Small intestine (tissue), 7 donors: ENCODE results near the gene NDUFS3. TPM values are rescaled to one million over a fixed set of nuclear protein-coding genes. Genes with fewer than 3 reads are reported as not detected.
"Not testable (repeated sequence)": the region's sequence is repeated elsewhere in the genome, so short reads cannot be mapped to it uniquely, and the experiment has no call there.

Source experiments
- DNase-seq, 2 donors: peaks; one replicate each; pipeline versions ENCODE4 v3.0.0 to v3.0.0-alpha.2; 2013
- FAIRE-seq: peaks from 2 replicates; lab custom pipeline; 2012; peaks lifted over from hg19 to GRCh38; lab: Jason Lieb, UNC
- H3K27ac ChIP-seq, 3 donors: one replicate each; pipeline ENCODE4 v1.5.1; 2013; ENCODE audit warnings: low read length in 2 of 3, mild to moderate bottlenecking in 2 of 3, control low read depth in 1 of 3, inconsistent platforms in 1 of 3, low read depth in 1 of 3, moderate library complexity in 1 of 3
- H3K27me3 ChIP-seq, 3 donors: one replicate each; pipeline ENCODE4 v1.6.1; 2013; ENCODE audit warnings: low read length in 3 of 3, inconsistent platforms in 1 of 3; ENCODE audit not compliant: control insufficient read depth in 3 of 3, insufficient read depth in 3 of 3
- H3K36me3 ChIP-seq, 3 donors: one replicate each; pipeline ENCODE4 v1.6.1; 2013; ENCODE audit warnings: low read length in 3 of 3, inconsistent platforms in 1 of 3, low read depth in 1 of 3, mild to moderate bottlenecking in 1 of 3, moderate library complexity in 1 of 3; ENCODE audit not compliant: control insufficient read depth in 3 of 3, insufficient read depth in 2 of 3
- H3K4me1 ChIP-seq, 3 donors: one replicate each; pipeline ENCODE4 v1.6.1; 2013; ENCODE audit warnings: low read length in 2 of 3, inconsistent platforms in 1 of 3, low read depth in 1 of 3, mild to moderate bottlenecking in 1 of 3, moderate library complexity in 1 of 3; ENCODE audit not compliant: control insufficient read depth in 3 of 3, insufficient read depth in 2 of 3
- H3K4me3 ChIP-seq, 3 donors: one replicate each; pipeline ENCODE4 v1.5.1; 2013; ENCODE audit warnings: low read length in 3 of 3, control low read depth in 1 of 3, inconsistent platforms in 1 of 3, low read depth in 1 of 3, mild to moderate bottlenecking in 1 of 3, moderate library complexity in 1 of 3
- H3K9me3 ChIP-seq, 2 donors: one replicate each; pipeline ENCODE4 v1.6.1; 2013; ENCODE audit warnings: low read depth in 1 of 2, low read length in 1 of 2; ENCODE audit not compliant: control insufficient read depth in 2 of 2, insufficient read depth in 1 of 2
- WGBS, 3 donors: extraction: QIAGEN DNeasy Blood & Tissue Kit; methylation state at CpG; one replicate each; pipeline ENCODE4 v1.1.7; 2013; 5-methylcytosine and 5-hydroxymethylcytosine counted together
- polyA plus RNA-seq, 4 donors: library from polyadenylated mRNA; stranded (reverse) in 3 of 4; unstranded in 1 of 4; fragments of 200-250 nt in 3 of 4; fragments of 120-200 nt in 1 of 4; gene quantifications; one replicate each; pipeline versions ENCODE4 v1.2.1 to v1.2.3, GENCODE V29; 2013
- donor health status: healthy with polysubstance abuse.
- donor health status: control.
- donor health status: control.
- donor health status: Bipolar disorder and iron deficiency.
- donor health status: healthy.

Gene NDUFS3
- polyA plus RNA-seq, 4 donors = 95.2 to 438 (median 263) TPM

DNA sequence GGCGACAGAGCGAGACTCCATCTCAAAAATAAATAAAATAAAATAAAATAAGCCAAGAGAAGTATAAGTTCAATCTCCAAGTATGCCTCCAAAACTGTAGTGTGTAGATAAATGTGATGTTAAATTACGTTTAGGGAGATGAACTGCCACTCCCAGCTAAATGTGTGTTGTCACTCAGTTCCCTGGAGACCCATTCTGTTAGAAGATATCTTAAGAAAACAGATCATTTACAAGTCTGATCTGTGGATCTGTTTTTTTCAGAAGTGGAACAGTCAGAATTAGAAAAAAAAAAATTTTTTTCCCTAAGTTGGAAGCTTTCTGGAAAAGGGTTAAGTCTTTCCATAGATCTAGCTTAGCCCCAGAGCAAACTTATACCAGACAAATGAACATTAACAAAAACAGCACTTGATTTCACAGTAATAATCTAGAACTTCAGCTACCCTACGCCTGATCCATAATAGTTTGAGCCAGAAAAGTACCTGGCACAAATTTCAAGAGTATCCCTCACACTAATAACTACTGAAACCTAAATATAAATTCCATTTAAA lies 44.1 kb upstream of the NDUFS3 start:
- Histone ChIP-seq H3K4me1 (peaks cover 0 to 10% (median 0%) of the 10 kb centered on the region in 3 donors), H3K9me3 (no peaks in the 10 kb centered on the region), H3K4me3 (no peak overlapping the region), H3K27ac (no peak overlapping the region), H3K36me3 (peaks cover 0 to 20% (median 0%) of the 10 kb centered on the region in 3 donors), H3K27me3 (no peaks in the 10 kb centered on the region)
- DNase-seq = no peak
- 88 to 90% (median 89%) methylated on average over 4 of the region's 4 CpGs for WGBS, 3 donors
- no peak for FAIRE-seq

DNA sequence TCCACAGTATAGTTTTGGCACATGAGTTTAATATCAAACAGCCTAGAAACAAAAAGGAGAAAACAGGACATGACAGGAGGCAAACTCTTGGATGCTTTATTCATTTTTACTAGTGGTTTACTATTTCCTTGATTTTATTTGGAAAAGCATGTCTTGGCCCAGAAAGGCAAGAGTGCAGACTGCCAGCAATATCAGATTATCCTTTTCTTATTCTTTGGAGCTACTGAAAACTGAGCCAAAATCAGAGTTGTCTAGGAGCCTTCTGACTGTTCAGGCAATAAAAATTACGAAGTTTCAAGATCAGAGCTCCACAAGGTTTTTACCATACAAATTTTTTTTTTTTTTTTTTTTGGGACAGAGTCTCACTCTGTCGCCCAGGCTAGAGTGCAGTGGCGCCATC lies 42.0 kb upstream of the NDUFS3 start:
- Histone ChIP-seq H3K27ac (no peak overlapping the region), H3K9me3 (no peaks in the 10 kb centered on the region), H3K27me3 (no peaks in the 10 kb centered on the region), H3K4me3 (no peak overlapping the region), H3K36me3 (peaks cover 0 to 16% (median 0%) of the 10 kb centered on the region in 3 donors), H3K4me1 (peaks cover 0 to 16% (median 0%) of the 10 kb centered on the region in 3 donors)
- 77 to 86% (median 82%) methylated on average over 2 to 3 of the region's 3 CpGs for WGBS, 3 donors
- DNase-seq (no peak), FAIRE-seq (no peak)

DNA sequence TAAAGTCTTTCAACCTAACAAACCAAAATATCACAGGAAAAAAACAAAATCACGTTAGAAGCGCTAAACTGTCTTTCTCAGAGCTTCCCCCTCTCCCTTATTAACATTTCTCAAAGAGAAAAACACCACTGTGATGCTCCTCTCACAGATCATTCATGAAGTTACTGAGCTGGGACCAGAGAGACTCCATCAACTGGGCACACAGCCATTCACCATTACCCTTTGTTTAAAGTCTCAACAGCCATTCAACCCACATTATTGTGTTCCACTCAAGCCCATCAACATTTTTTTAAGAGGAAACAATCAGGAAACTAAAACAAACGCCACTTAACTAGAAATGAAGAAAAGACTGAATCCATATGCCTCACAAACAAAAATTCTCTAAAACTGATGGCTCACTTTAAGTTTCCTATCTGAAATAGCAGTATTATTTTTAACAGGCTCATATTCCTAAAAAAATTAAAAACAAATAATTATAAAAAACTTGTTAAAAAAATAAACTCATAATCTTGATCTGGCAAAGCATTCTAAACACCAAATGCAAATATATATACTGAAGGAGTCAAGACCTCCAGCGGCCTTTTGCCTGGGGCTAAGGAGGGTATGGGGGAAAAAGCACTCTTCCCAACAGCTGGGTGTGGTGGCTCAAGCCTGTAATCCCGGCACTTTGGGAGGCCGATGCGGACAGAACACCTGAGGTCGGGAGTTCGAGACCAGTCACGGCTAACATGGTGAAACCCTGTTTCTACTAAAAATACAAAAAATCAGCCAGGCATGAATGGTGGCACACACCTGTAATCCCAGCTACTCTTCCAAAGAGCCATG lies 39.9 kb upstream of the NDUFS3 start:
- no peak for FAIRE-seq
- Histone ChIP-seq H3K4me3 (no peak overlapping the region), H3K36me3 (peaks cover 0 to 19% (median 0%) of the 10 kb centered on the region in 3 donors), H3K27me3 (no peaks in the 10 kb centered on the region), H3K9me3 (no peaks in the 10 kb centered on the region), H3K4me1 (peaks cover 0 to 16% (median 0%) of the 10 kb centered on the region in 3 donors), H3K27ac (no peak overlapping the region)
- DNase-seq = no peak
- 60 to 76% (median 72%) methylated on average over 10 of the region's 10 CpGs for WGBS, 3 donors

DNA sequence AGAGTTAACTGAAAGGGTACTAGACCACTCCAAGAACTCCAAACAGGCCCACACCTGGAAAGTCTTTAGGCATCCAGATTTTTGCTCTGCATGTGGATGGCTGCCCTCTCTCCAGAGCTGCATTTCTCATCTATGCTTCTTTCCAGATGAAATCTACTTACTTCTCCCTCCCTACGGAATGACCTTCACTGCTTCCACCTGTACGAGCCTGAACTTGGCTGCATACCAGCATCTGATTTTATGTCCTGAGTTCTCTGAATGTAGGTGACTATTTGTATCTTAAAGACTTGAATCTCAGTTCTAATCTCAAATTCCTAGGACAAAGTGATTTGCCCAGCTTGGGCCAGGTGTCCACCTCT lies 39.2 kb upstream of the NDUFS3 start:
- Histone ChIP-seq H3K4me3 (no peak overlapping the region), H3K27ac (no peak overlapping the region), H3K9me3 (no peaks in the 10 kb centered on the region), H3K4me1 (peaks cover 0 to 16% (median 0%) of the 10 kb centered on the region in 3 donors), H3K27me3 (no peaks in the 10 kb centered on the region), H3K36me3 (peaks cover 0 to 19% (median 0%) of the 10 kb centered on the region in 3 donors)
- FAIRE-seq = no peak
- DNase-seq = no peak
- WGBS, 3 donors = 8 to 56% (median 37%) methylated on average over 2 of the region's 2 CpGs

DNA sequence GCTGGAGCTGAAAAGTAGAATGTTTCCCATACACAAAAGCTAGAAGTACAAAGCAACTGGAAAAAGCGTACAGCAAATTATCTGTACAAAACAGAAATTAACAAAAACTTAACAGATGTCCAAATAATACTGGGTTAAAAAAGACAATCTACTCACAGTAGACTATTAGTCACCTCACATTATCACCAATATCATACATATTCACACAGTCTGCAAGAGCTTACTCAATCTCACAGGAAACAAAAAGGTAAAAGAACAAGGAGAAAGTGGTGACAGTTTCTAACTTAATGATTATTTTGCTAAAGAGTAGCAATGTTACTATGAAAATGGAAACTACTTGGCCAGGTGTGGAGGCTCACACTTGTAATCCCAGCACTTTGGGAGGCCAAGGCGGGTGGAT lies 37.8 kb upstream of the NDUFS3 start:
- Histone ChIP-seq H3K9me3 (no peaks in the 10 kb centered on the region), H3K4me3 (no peak overlapping the region), H3K36me3 (peaks cover 0 to 20% (median 0%) of the 10 kb centered on the region in 3 donors), H3K27ac (no peak overlapping the region), H3K27me3 (no peaks in the 10 kb centered on the region), H3K4me1 (peaks cover 0 to 16% (median 0%) of the 10 kb centered on the region in 3 donors)
- DNase-seq (no peak), FAIRE-seq (no peak)
- 95 to 100% (median 97%) methylated on average over 2 of the region's 2 CpGs for WGBS, 3 donors

DNA sequence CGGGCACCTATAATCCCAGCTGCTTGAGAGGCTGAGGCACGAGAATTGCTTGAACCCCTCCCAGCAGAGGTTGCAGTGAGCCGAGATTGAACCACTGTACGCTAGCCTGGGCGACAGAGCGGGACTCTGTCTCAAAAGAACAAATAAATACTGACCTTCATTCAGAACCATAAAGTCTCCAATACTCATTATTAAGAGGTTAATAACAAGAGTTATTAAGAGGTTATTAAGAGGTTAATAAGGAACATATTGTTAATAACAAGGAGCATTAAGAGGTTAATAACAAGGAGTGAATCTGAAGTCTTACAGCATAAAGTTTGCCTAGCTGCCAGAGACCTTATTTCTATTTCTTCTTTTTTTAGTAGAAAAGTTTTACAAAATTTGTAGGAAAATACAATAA lies 33.6 kb upstream of the NDUFS3 start:
- H3K27me3 ChIP-seq = no peaks in the 10 kb centered on the region
- 89 to 96% (median 91%) methylated on average over 6 of the region's 6 CpGs for WGBS, 3 donors
- no peaks in the 10 kb centered on the region for H3K9me3 ChIP-seq
- H3K36me3 ChIP-seq = peaks cover 0 to 26% (median 0%) of the 10 kb centered on the region in 3 donors
- H3K4me3 ChIP-seq = no peak overlapping the region
- DNase-seq (no peak), FAIRE-seq (no peak)
- H3K4me1 ChIP-seq = peaks cover 0 to 7% (median 0%) of the 10 kb centered on the region in 3 donors
- no peak overlapping the region for H3K27ac ChIP-seq

DNA sequence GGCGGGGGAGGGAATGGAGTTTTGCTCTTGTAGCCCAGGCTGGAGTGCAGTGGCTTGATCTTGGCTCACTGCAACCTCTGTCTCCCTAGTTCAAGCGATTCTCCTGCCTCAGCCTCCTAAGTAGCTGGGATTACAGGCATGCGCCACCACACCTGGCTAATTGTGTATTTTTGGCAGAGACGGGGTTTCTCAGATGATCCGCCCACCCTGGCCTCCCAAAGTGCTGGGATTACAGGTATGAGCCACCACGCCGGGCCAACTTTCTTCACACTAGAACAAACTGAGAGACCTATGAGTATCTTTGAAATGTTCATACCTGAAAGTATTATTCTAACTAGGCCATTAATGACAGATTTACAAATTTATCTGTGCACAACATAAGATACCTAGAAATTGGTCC lies 32.6 kb upstream of the NDUFS3 start:
- not testable (repeated sequence) for FAIRE-seq, H3K9me3 ChIP-seq, H3K27ac ChIP-seq, H3K4me3 ChIP-seq, DNase-seq, H3K27me3 ChIP-seq
- WGBS, 3 donors = 96 to 99% (median 98%) methylated on average over 7 of the region's 7 CpGs
- H3K36me3 ChIP-seq = peaks cover 0 to 27% (median 0%) of the 10 kb centered on the region in 3 donors
- H3K4me1 ChIP-seq = peaks cover 0 to 10% (median 6%) of the 10 kb centered on the region in 3 donors

DNA sequence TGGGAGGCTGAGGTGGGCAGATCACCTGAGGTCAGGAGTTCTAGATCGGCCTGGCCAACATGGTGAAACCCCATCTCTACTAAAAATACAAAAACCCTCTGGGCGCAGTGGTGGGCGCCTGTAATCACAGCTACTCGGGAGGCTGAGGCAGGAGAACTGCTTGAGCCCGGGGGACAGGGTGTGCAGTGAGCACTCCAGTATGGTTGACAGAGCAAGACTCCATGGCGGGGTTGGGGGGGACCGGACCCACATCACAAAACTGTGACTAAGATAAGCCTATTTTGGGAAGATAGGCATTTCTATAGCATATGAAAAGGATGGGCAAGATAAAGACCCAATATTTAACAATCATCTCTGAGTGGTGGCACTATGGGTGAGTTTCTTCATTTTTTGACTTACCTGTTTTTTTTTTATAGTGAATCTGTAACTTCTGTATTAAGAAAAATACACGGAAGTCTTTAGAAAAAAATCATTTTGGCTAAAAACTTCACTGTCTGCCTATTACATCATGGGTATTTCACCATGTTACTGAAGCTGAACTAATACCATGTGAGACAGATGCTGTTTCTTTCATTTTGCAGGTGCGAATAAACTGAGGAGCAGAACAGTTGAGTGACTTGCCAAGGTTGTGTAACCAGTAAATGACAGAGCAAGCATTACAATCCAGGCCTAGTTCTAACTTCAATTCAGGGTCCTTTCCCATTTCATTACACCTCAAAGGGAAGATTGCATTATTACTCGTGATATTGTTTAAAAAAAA lies 28.4 kb upstream of the NDUFS3 start:
- FAIRE-seq (no peak), DNase-seq (no peak)
- Histone ChIP-seq H3K9me3 (no peaks in the 10 kb centered on the region), H3K4me3 (no peak overlapping the region), H3K4me1 (peaks cover 0 to 14% (median 13%) of the 10 kb centered on the region in 3 donors), H3K36me3 (peaks cover 0 to 11% (median 0%) of the 10 kb centered on the region in 3 donors), H3K27ac (no peak overlapping the region), H3K27me3 (no peaks in the 10 kb centered on the region)
- WGBS, 3 donors = 75 to 81% (median 80%) methylated on average over 10 of the region's 10 CpGs
